Thyroid gland (tissue), 4 donors: Measurements from ENCODE around the gene SH2D3C. TPM values are rescaled to one million over a fixed set of nuclear protein-coding genes. Genes with fewer than 3 reads are reported as not detected.
A peak's percentile ranks its signal among the peaks of the same experiment; 100 is the strongest.

Experiments used
- DNase-seq, 2 donors: peaks; one replicate each; pipeline ENCODE4 v3.0.0-alpha.2; 2019
- H3K27ac ChIP-seq, 3 donors: fragments of 200-600 bp; sonication (generic); 1 replicate in 2 of 3; 2 replicates in 1 of 3; pipeline ENCODE4 v1.5.1; 2016 to 2019; ENCODE audit warnings: mild to moderate bottlenecking in 1 of 3, moderate library complexity in 1 of 3
- H3K27me3 ChIP-seq: fragments of 200-600 bp; sonication (generic); one replicate; pipeline ENCODE4 v1.5.1; 2019
- H3K36me3 ChIP-seq, 2 donors: fragments of 200-600 bp; sonication (generic); one replicate each; pipeline ENCODE4 v1.5.1; 2016 to 2019
- H3K4me1 ChIP-seq, 2 donors: fragments of 200-600 bp; sonication (generic); one replicate each; pipeline ENCODE4 v1.5.1; 2017 to 2019
- H3K4me3 ChIP-seq, 3 donors: fragments of 200-600 bp; sonication (generic); replicated peaks in 1 of 3; 1 replicate in 2 of 3; 2 replicates in 1 of 3; pipeline ENCODE4 v1.5.1; 2016; ENCODE audit warnings: mild to moderate bottlenecking in 1 of 3
- H3K9me3 ChIP-seq: fragments of 200-600 bp; sonication (generic); one replicate; pipeline ENCODE4 v1.5.1; 2017
- CTCF ChIP-seq, 6 experiments: fragments of 200-600 bp in 3 of 6; fragments of 450-650 bp in 3 of 6; sonication (generic) in 3 of 6; IDR thresholded peaks; one replicate each; pipeline ENCODE4 v1.5.1; 2016 to 2019; ENCODE audit warnings: antibody characterized with exemption in 6 of 6, mild to moderate bottlenecking in 2 of 6, inconsistent platforms in 1 of 6, moderate library complexity in 1 of 6
- POLR2A ChIP-seq, 2 donors: fragments of 450-650 bp; IDR thresholded peaks; one replicate each; pipeline ENCODE4 v1.6.1; 2017; ENCODE audit warnings: antibody characterized with exemption in 2 of 2, mild to moderate bottlenecking in 2 of 2, moderate library complexity in 1 of 2
- WGBS, 2 donors: methylation state at CpG; one replicate each; pipeline ENCODE4 v1.1.5; 2017; 5-methylcytosine and 5-hydroxymethylcytosine counted together
- intact Hi-C: fragments of 100-400 bp; cut with DNase I; formaldehyde crosslinking; loops from one replicate; pipeline ENCODE4 v1.15.1; 2023
- total RNA-seq, 4 donors: library from RNA; depleted of rRNA; stranded (reverse); fragments of >200 nt; gene quantifications; one replicate each; pipeline ENCODE4 v1.2.3, GENCODE V29; 2016

Gene SH2D3C
- total RNA-seq, 4 donors from 2014 or later, result 10.0 to 24.9 (median 18.2) TPM

DNA sequence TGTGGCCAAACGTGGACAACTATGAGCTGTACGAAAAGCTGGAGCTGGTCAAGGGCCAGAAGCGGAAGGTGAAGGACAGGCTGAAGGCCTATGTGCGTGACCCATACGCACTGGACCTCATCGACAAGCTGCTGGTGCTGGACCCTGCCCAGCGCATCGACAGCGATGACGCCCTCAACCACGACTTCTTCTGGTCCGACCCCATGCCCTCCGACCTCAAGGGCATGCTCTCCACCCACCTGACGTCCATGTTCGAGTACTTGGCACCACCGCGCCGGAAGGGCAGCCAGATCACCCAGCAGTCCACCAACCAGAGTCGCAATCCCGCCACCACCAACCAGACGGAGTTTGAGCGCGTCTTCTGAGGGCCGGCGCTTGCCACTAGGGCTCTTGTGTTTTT lies 10.7 kb upstream of the SH2D3C start:
- intact Hi-C loops, result loop anchor here (5.0 to 10.0 kb wide), 2 partner anchors 76 to 138 kb away; no protein-coding TSS in a partner anchor
- Histone ChIP-seq H3K4me3 (no peak overlapping the region), H3K27me3 (no peaks in the 10 kb centered on the region), H3K36me3 (peaks cover 47 to 54% of the 10 kb centered on the region in 2 donors), H3K4me1 (peaks cover 8 to 24% of the 10 kb centered on the region in 2 donors), H3K27ac (no peak overlapping the region), H3K9me3 (no peaks in the 10 kb centered on the region)
- DNase-seq, result no peak
- TF ChIP-seq CTCF (IDR thresholded peaks at IDR 0.05) (no peak), POLR2A (IDR thresholded peaks at IDR 0.05) (no peak)
- 91 to 92% methylated on average over 18 to 24 of the region's 25 CpGs for WGBS, 2 donors

DNA sequence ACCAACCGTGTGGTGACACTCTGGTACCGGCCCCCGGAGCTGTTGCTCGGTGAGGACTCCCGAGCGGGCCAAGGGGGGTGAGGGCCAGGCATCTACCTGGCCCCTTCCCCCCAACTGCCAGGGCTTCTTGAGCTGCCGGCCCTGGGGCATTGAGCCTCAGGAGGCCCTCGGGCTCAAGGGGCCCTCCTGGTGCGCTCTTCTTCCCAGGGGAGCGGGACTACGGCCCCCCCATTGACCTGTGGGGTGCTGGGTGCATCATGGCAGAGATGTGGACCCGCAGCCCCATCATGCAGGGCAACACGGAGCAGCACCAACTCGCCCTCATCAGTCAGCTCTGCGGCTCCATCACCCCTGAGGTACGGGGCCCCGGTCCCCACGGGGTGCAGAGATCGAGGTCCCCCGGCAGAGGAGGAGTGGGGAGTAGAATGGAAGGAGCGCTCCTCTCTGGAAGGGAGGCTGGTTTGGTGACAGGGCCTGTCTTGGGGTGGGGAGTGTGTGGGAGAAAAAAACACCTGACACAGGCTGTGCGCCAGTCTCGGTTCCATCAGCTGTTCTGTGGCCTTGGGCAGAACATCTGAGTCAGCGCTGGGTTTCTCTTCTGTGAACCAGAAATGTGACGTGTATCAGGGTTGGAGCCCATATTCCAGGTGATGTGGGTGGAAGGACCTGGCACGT lies 10.0 kb upstream of the SH2D3C start:
- TF ChIP-seq CTCF (IDR thresholded peaks at IDR 0.05), result no peak
- no peak for TF ChIP-seq POLR2A (IDR thresholded peaks at IDR 0.05)
- 90 to 93% methylated on average over 18 to 19 of the region's 26 CpGs for WGBS, 2 donors
- intact Hi-C loops, result loop anchor here (5.0 to 10.0 kb wide), 2 partner anchors 76 to 139 kb away; no protein-coding TSS in a partner anchor
- Histone ChIP-seq H3K27ac (no peak overlapping the region), H3K36me3 (peaks cover 47 to 54% of the 10 kb centered on the region in 2 donors), H3K27me3 (no peaks in the 10 kb centered on the region), H3K4me3 (no peak overlapping the region), H3K4me1 (peaks cover 8 to 26% of the 10 kb centered on the region in 2 donors), H3K9me3 (no peaks in the 10 kb centered on the region)
- no peak for DNase-seq

GRCh38 chr9:127786773-127787104 lies 8.3 kb upstream of the SH2D3C start:
- Histone ChIP-seq H3K4me3 (peak overlapping the region; percentile 36 to 91 (median 68)), H3K27me3 (no peaks in the 10 kb centered on the region), H3K27ac (peak overlapping the region in 1 of 3 donors; percentile 63), H3K4me1 (peaks cover 8 to 35% of the 10 kb centered on the region in 2 donors), H3K9me3 (no peaks in the 10 kb centered on the region), H3K36me3 (peaks cover 47% of the 10 kb centered on the region in 2 donors)
- intact Hi-C loops, result loop anchor here (5.0 to 10.0 kb wide), 2 partner anchors 78 to 141 kb away; no protein-coding TSS in a partner anchor
- TF ChIP-seq CTCF (IDR thresholded peaks at IDR 0.05) (peak in 5 of 6 experiments; percentile 12 to 40 (median 27)), POLR2A (IDR thresholded peaks at IDR 0.05) (no peak)
- 3 to 4% methylated on average over 12 of the region's 12 CpGs for WGBS, 2 donors
- DNase-seq, result no peak

GRCh38 chr9:127785933-127786772 lies 7.7 kb upstream of the SH2D3C start, which contains the start of gene CDK9:
TSS of gene CDK9 (plus strand) at chr9:127786034. CDS start at chr9:127786149, 115 bp downstream.
- peak within 1 kb of the TSS; percentile 87 to 92 (median 92) for H3K27ac ChIP-seq
- H3K9me3 ChIP-seq, result no peaks in the 10 kb centered on the region
- WGBS, 2 donors, result 0% methylated on average over 4 to 34 of the region's 75 CpGs
- H3K4me1 ChIP-seq, result peaks cover 8 to 35% of the 10 kb centered on the region in 2 donors
- H3K4me3 ChIP-seq, result peak within 1 kb of the TSS; percentile 68 to 91 (median 68)
- no peaks in the 10 kb centered on the region for H3K27me3 ChIP-seq
- DNase-seq, result peak; percentile 88 to 89
- intact Hi-C loops, result loop anchor here (5.0 to 10.0 kb wide), 2 partner anchors 79 to 141 kb away; no protein-coding TSS in a partner anchor
- TF ChIP-seq POLR2A (IDR thresholded peaks at IDR 0.05), result peak; percentile 5 to 78
- TF ChIP-seq CTCF (IDR thresholded peaks at IDR 0.05), result no peak
- H3K36me3 ChIP-seq, result peaks cover 41% of the 10 kb centered on the region in 2 donors
